Measurements from ENCODE around the gene NIPA2.

Gene NIPA2

GRCh38 chr15:22874966-22875365 is 36.5 kb downstream of the NIPA2 start:
- no peak for DNase-seq

GRCh38 chr15:22877117-22877516 is 38.7 kb downstream of the NIPA2 start:
- DNase-seq = no peak

- DNase-seq = no peak
Measured at GRCh38 chr15:22877607-22878006, 39.1 kb downstream of the NIPA2 start.

- DNase-seq = no peak
Measured at GRCh38 chr15:22878103-22878502, 39.6 kb downstream of the NIPA2 start.

GRCh38 chr15:22880068-22880980 is 41.9 kb downstream of the NIPA2 start:
- DNase-seq = no peak

- DNase-seq = no peak
Measured at GRCh38 chr15:22880981-22881738, 42.7 kb downstream of the NIPA2 start.

- DNase-seq = no peak
Measured at GRCh38 chr15:22881739-22882440, 43.4 kb downstream of the NIPA2 start.

- no peak for DNase-seq
Measured at GRCh38 chr15:22883196-22883595, 44.7 kb downstream of the NIPA2 start.

- no peak for DNase-seq
Measured at GRCh38 chr15:22884344-22884743, 45.9 kb downstream of the NIPA2 start.

- no peak for DNase-seq
Measured at GRCh38 chr15:22885120-22885519, 46.7 kb downstream of the NIPA2 start.

GRCh38 chr15:22887157-22887951 is 48.9 kb downstream of the NIPA2 start:
- DNase-seq = no peak

- DNase-seq = no peak
Measured at GRCh38 chr15:22888120-22888859, 49.8 kb downstream of the NIPA2 start.

GRCh38 chr15:22889146-22889818 is 50.8 kb downstream of the NIPA2 start:
- DNase-seq = no peak

- no peak for DNase-seq
Measured at GRCh38 chr15:22890296-22890695, 51.8 kb downstream of the NIPA2 start.

GRCh38 chr15:22891426-22892210 is 53.2 kb downstream of the NIPA2 start:
- DNase-seq = no peak

- no peak for DNase-seq
Measured at GRCh38 chr15:22892333-22892732, 53.9 kb downstream of the NIPA2 start.

GRCh38 chr15:22893081-22893480 is 54.6 kb downstream of the NIPA2 start:
- no peak for DNase-seq

GRCh38 chr15:22893881-22894280 is 55.4 kb downstream of the NIPA2 start:
- DNase-seq = no peak

GRCh38 chr15:22895465-22896190 is 57.2 kb downstream of the NIPA2 start:
- no peak for DNase-seq

Data from right kidney (tissue), 1 donor.